NT2/D1 (cell line): ENCODE measurements around the gene PDS5B.

Source experiments
- SUZ12 ChIP-seq: IDR thresholded peaks from 2 replicates; pipeline ENCODE4 v1.6.1; 2011; ENCODE audit not compliant: insufficient read length, insufficient read depth; ENCODE audit errors: extremely low read depth
- YY1 ChIP-seq: IDR thresholded peaks from 2 replicates; pipeline ENCODE4 v1.6.1; 2011; ENCODE audit not compliant: insufficient read length, insufficient read depth

- TF ChIP-seq YY1 (no peak), SUZ12 (no peak)
These were observed 4.0 kb upstream of the PDS5B start for GRCh38 chr13:32582281-32582680.
